GM18520 (cell line): ENCODE data around the gene STAT6.
A peak's percentile ranks its signal among the peaks of the same experiment; 100 is the strongest.

Source experiments
- ATAC-seq: cut with Tn5 transposase; IDR thresholded peaks from one replicate; pipeline ENCODE4 v1.9.1; 2021; ENCODE audit not compliant: unreplicated experiment

STAT6 gene

GRCh38 chr12:57111031-57111734 is at the start of gene STAT6:
TSS of gene STAT6 (minus strand) at chr12:57111362. CDS start at chr12:57108278, 3,084 bp downstream.
- ATAC-seq: peak; percentile 37

- ATAC-seq: no peak
Observed at GRCh38 chr12:57160741-57161140, 49.6 kb upstream of the STAT6 start.

- ATAC-seq: no peak
Observed at GRCh38 chr12:57160040-57160439, 48.9 kb upstream of the STAT6 start.

GRCh38 chr12:57159311-57159710 is 48.1 kb upstream of the STAT6 start:
- no peak for ATAC-seq

- ATAC-seq: no peak
Observed at GRCh38 chr12:57158665-57159064, 47.5 kb upstream of the STAT6 start.

- ATAC-seq: no peak
Observed at GRCh38 chr12:57158186-57158585, 47.0 kb upstream of the STAT6 start.

- no peak for ATAC-seq
Observed at GRCh38 chr12:57157588-57158173, 46.5 kb upstream of the STAT6 start.

GRCh38 chr12:57156701-57157403 is 45.7 kb upstream of the STAT6 start:
- no peak for ATAC-seq

GRCh38 chr12:57154804-57155434 is 43.8 kb upstream of the STAT6 start:
- no peak for ATAC-seq

- ATAC-seq: no peak
Observed at GRCh38 chr12:57154076-57154475, 42.9 kb upstream of the STAT6 start.

- no peak for ATAC-seq
Observed at GRCh38 chr12:57153415-57153997, 42.3 kb upstream of the STAT6 start.

- no peak for ATAC-seq
Observed at GRCh38 chr12:57152639-57153038, 41.5 kb upstream of the STAT6 start.

- no peak for ATAC-seq
Observed at GRCh38 chr12:57151741-57152630, 40.8 kb upstream of the STAT6 start.

- ATAC-seq: no peak
Observed at GRCh38 chr12:57150400-57151000, 39.3 kb upstream of the STAT6 start.

- no peak for ATAC-seq
Observed at GRCh38 chr12:57149245-57149900, 38.2 kb upstream of the STAT6 start.

GRCh38 chr12:57148469-57149244 is 37.5 kb upstream of the STAT6 start:
- no peak for ATAC-seq

- ATAC-seq: no peak
Observed at GRCh38 chr12:57146961-57147944, 36.1 kb upstream of the STAT6 start, which contains the start of gene LRP1-AS. TSS of gene LRP1-AS (minus strand) at chr12:57147619.
